HCT116 (cell line): Measurements from ENCODE around the gene NECAB3. TPM values are rescaled to one million over a fixed set of nuclear protein-coding genes. Genes with fewer than 3 reads are reported as not detected.

ENCODE experiments used
- ATAC-seq: fragments of 200-7000 bp; cut with Tn5 transposase; 2 replicates; pipeline ENCODE4 v1.9.1; 2020; ENCODE audit warnings: mild to moderate bottlenecking, moderate library complexity
- BruUV-seq: library from RNA; stranded (reverse); fragments of 400-500 nt; replicated peaks from 2 replicates; lab custom pipeline; 2021; lab: Mats Ljungman, UMichigan
- CTCF ChIA-PET: fragments of 300-600 bp; sonication (Branson Sonifier 250); formaldehyde crosslinking; loops from one replicate; lab custom pipeline; 2021; ENCODE audit warnings: antibody characterized with exemption; lab: Charles Lee
- POLR2A ChIA-PET: fragments of 300-600, 350-600 bp; sonication (Branson Sonifier 250); formaldehyde crosslinking; loops from one replicate; lab custom pipeline; 2021; ENCODE audit warnings: antibody characterized with exemption; lab: Charles Lee
- RAD21 ChIA-PET, 2 experiments: fragments of 300-600 bp; sonication (Branson Sonifier 250); formaldehyde crosslinking; loops; one replicate each; lab custom pipeline; 2023; ENCODE audit warnings: low total read pairs in 2 of 2; ENCODE audit not compliant: uncharacterized antibody in 2 of 2, unreplicated experiment in 2 of 2, low non-redundant PET in 1 of 2; lab: Charles Lee
- DNase-seq: peaks from one replicate; pipeline ENCODE4 v3.0.0-alpha.2; 2010; ENCODE audit warnings: low read depth, low spot score
- H2AFZ ChIP-seq: fragments of 200-600 bp; shearing (Covaris generic), sonication (generic); 2 replicates; pipeline ENCODE4 v1.6.1; 2017; ENCODE audit warnings: low read depth, mixed run types, mixed read lengths, antibody characterized with exemption, low read length; ENCODE audit not compliant: poor library complexity, severe bottlenecking
- H3K27ac ChIP-seq: 2 replicates; pipeline ENCODE4 v1.5.1; 2012; ENCODE audit warnings: low read depth, low read length
- H3K27me3 ChIP-seq: fragments of 200-600 bp; sonication (generic); 2 replicates; pipeline ENCODE4 v1.6.1; 2016; ENCODE audit warnings: mixed run types, low read length, mixed read lengths; ENCODE audit not compliant: insufficient read depth
- H3K36me3 ChIP-seq, 2 experiments: fragments of 200-500 bp in 1 of 2; fragments of 200-600 bp in 1 of 2; sonication (Bioruptor generic) in 1 of 2; sonication (generic) in 1 of 2; 2 replicates each; pipeline versions ENCODE4 v1.5.1 to v1.6.1; 2014 to 2016; ENCODE audit warnings: low read length in 2 of 2, inconsistent platforms in 1 of 2, mixed read lengths in 1 of 2, mixed run types in 1 of 2; ENCODE audit not compliant: insufficient read depth in 2 of 2, control insufficient read depth in 1 of 2
- H3K4me1 ChIP-seq, 2 experiments: fragments of 200-600 bp in 1 of 2; sonication (generic) in 1 of 2; 2 replicates each; pipeline versions ENCODE4 v1.5.1 to v1.6.1; 2012 to 2017; ENCODE audit warnings: low read length in 2 of 2, inconsistent platforms in 1 of 2, mild to moderate bottlenecking in 1 of 2, mixed read lengths in 1 of 2, mixed run types in 1 of 2, moderate library complexity in 1 of 2; ENCODE audit not compliant: insufficient read depth in 2 of 2, control insufficient read depth in 1 of 2
- H3K4me2 ChIP-seq: fragments of 200-600 bp; sonication (generic); 2 replicates; pipeline ENCODE4 v1.6.1; 2017; ENCODE audit warnings: mixed run types, low read length, mixed read lengths
- H3K4me3 ChIP-seq, 2 experiments: fragments of 200-600 bp in 1 of 2; sonication (generic) in 1 of 2; replicated peaks in 1 of 2; 2 replicates each; pipeline ENCODE4 v1.5.1; 2011 to 2016; ENCODE audit warnings: low read length in 2 of 2, control low read depth in 1 of 2, low read depth in 1 of 2, mild to moderate bottlenecking in 1 of 2, mixed read lengths in 1 of 2, mixed run types in 1 of 2
- H3K79me2 ChIP-seq: fragments of 200-600 bp; sonication (generic); 2 replicates; pipeline ENCODE4 v1.6.1; 2017; ENCODE audit warnings: mild to moderate bottlenecking, mixed run types, low read length, moderate library complexity, mixed read lengths; ENCODE audit not compliant: insufficient read depth
- H3K9ac ChIP-seq: fragments of 200-600 bp; sonication (generic); 2 replicates; pipeline ENCODE4 v1.6.1; 2016; ENCODE audit warnings: low read length, mixed read lengths
- H3K9me2 ChIP-seq: fragments of 200-600 bp; sonication (generic), shearing (Covaris generic); 2 replicates; pipeline ENCODE4 v1.6.1; 2017; ENCODE audit warnings: mixed run types, mild to moderate bottlenecking, moderate library complexity; ENCODE audit not compliant: insufficient read depth
- H3K9me3 ChIP-seq, 2 experiments: fragments of 200-500 bp in 1 of 2; fragments of 200-600 bp in 1 of 2; sonication (Bioruptor generic) in 1 of 2; sonication (generic) in 1 of 2; 2 replicates each; pipeline ENCODE4 v1.6.1; 2014 to 2017; ENCODE audit warnings: low read length in 2 of 2, mixed read lengths in 2 of 2, inconsistent platforms in 1 of 2, low read depth in 1 of 2, mild to moderate bottlenecking in 1 of 2, mixed run types in 1 of 2, moderate library complexity in 1 of 2; ENCODE audit not compliant: control insufficient read depth in 1 of 2, insufficient read depth in 1 of 2
- H4K20me1 ChIP-seq: fragments of 200-600 bp; sonication (generic), shearing (Covaris generic); 2 replicates; pipeline ENCODE4 v1.6.1; 2017; ENCODE audit warnings: mixed run types, mild to moderate bottlenecking, moderate library complexity; ENCODE audit not compliant: insufficient read depth
- CBX3 ChIP-seq: IDR thresholded peaks from 2 replicates; pipeline ENCODE4 v1.6.1; 2012; ENCODE audit warnings: low read depth
- CEBPB ChIP-seq: IDR thresholded peaks from 2 replicates; pipeline ENCODE4 v1.6.1; 2012; ENCODE audit warnings: low read depth
- FOSL1 ChIP-seq: IDR thresholded peaks from 2 replicates; pipeline ENCODE4 v1.6.1; 2012; ENCODE audit warnings: low read depth
- JUND ChIP-seq: IDR thresholded peaks from 2 replicates; pipeline ENCODE4 v1.6.1; 2012
- MAX ChIP-seq: IDR thresholded peaks from 2 replicates; pipeline ENCODE4 v1.6.1; 2012
- SIN3A ChIP-seq: IDR thresholded peaks from 2 replicates; pipeline ENCODE4 v1.6.1; 2012; ENCODE audit warnings: low read depth
- TCF7L2 ChIP-seq: IDR thresholded peaks from 2 replicates; pipeline ENCODE4 v1.7.0; 2011; ENCODE audit warnings: borderline replicate concordance, inconsistent platforms; ENCODE audit not compliant: insufficient read depth, insufficient read length; ENCODE audit errors: extremely low read depth
- ZNF274 ChIP-seq: fragments of 200-500 bp; sonication (Bioruptor generic); IDR thresholded peaks from 2 replicates; pipeline ENCODE4 v1.6.1; 2014; ENCODE audit warnings: mild to moderate bottlenecking, low read depth, low read length, inconsistent platforms
- intact Hi-C: fragments of 100-400 bp; cut with micrococcal nuclease; formaldehyde crosslinking; loops from 2 replicates; pipeline ENCODE4 v1.10.0; 2022
- total RNA-seq: library from RNA; stranded (reverse); gene quantifications from one replicate; pipeline ENCODE4 v1.2.1, GENCODE V29; 2021; ENCODE audit not compliant: unreplicated experiment
- TF ChIP-seq, protein P1 (sequence below): IDR thresholded peaks from 2 replicates; pipeline ENCODE4 v1.6.1; 2011; ENCODE audit warnings: mild to moderate bottlenecking, low read length, moderate library complexity; ENCODE audit not compliant: insufficient replicate concordance; ENCODE audit errors: extremely low read depth

Gene NECAB3
- total RNA-seq, 1 experiment from 2014 or later: 48.1 TPM

- DNase-seq (no peak), ATAC-seq (no peak)
- TF ChIP-seq SIN3A (no peak), CEBPB (no peak), JUND (no peak), CBX3 (no peak), FOSL1 (no peak), MAX (no peak), ZNF274 (no peak), TCF7L2 (no peak)
- TF ChIP-seq, protein P1, sequence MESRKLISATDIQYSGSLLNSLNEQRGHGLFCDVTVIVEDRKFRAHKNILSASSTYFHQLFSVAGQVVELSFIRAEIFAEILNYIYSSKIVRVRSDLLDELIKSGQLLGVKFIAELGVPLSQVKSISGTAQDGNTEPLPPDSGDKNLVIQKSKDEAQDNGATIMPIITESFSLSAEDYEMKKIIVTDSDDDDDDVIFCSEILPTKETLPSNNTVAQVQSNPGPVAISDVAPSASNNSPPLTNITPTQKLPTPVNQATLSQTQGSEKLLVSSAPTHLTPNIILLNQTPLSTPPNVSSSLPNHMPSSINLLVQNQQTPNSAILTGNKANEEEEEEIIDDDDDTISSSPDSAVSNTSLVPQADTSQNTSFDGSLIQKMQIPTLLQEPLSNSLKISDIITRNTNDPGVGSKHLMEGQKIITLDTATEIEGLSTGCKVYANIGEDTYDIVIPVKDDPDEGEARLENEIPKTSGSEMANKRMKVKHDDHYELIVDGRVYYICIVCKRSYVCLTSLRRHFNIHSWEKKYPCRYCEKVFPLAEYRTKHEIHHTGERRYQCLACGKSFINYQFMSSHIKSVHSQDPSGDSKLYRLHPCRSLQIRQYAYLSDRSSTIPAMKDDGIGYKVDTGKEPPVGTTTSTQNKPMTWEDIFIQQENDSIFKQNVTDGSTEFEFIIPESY: no peak
- Histone ChIP-seq H3K9ac (no peak overlapping the region), H3K27me3 (no peaks in the 10 kb centered on the region), H3K9me3 (no peaks in the 10 kb centered on the region), H3K27ac (peak overlapping the region; percentile 45; the same call in 1 of the 2 replicates), H3K79me2 (peaks cover 20% of the 10 kb centered on the region; the same call in 1 of the 2 replicates), H3K36me3 (peaks cover 0 to 5% of the 10 kb centered on the region in 2 experiments; a peak in 2 of 4 replicates), H3K4me3 (no peak overlapping the region), H3K9me2 (no peaks in the 10 kb centered on the region), H4K20me1 (no peaks in the 10 kb centered on the region), H2AFZ (no peak overlapping the region), H3K4me2 (no peak overlapping the region), H3K4me1 (peaks cover 15 to 24% of the 10 kb centered on the region in 2 experiments)
- ChIA-PET POLR2A (no interaction called here), CTCF (no interaction called here), RAD21 (no interaction called here)
- intact Hi-C loops: no loop called here
- no TSS peak for BruUV-seq
Measured at GRCh38 chr20:33676652-33677645, 2.7 kb upstream of the NECAB3 start.
